ENCODE results near the gene NCOA3. TPM values are rescaled to one million over a fixed set of nuclear protein-coding genes. Genes with fewer than 3 reads are reported as not detected.

The NCOA3 gene
- total and polyA plus RNA-seq, 12 donors, result 8.0 to 30.2 (median 21.4) TPM

DNA sequence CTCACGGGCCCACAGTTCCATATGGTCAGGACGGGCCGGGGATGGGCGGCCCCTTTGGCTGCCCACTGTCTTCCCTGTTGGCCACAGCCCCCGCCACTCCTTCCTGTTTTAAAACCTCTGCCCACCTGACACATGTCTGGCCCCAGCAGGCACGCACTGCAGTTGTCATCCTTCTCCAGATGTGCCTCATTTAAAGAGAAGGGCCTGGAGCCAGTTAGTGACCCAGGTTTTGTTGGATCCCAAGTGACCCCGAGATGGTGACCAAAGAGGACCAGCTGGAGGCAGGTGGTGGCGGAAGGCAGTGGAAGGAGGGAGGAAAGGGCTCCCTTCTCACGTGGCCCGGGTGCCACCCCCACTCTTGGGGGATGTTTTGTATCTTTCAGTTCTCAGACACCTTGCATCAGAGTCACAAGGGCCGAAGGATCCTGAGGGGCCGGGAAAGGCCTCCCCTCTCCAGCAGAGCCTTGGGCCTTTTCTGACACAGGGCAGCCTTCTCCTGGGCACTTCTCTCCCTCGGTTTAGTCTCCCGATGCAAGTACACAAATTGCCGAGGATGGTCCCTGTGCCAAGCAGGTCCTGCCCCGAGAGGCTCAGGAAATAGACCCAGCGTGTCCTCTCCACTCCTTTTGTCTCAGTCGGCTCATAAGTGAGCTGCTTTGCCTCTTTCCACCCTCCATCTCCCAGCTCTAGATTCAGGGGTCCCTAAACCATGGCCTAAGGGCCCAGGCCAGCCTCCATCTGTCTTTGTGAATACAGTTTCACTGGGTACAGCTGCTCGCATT is 166.0 kb downstream of the NCOA3 start:
- peaks cover 0 to 63% (median 0%) of the 10 kb centered on the region in 9 donors for H3K36me3 ChIP-seq
- no peaks in the 10 kb centered on the region for H3K27me3 ChIP-seq
- DNase-seq (no peak), ATAC-seq (no peak)
- no peak overlapping the region for H3K4me3 ChIP-seq
- TF ChIP-seq, protein P1, sequence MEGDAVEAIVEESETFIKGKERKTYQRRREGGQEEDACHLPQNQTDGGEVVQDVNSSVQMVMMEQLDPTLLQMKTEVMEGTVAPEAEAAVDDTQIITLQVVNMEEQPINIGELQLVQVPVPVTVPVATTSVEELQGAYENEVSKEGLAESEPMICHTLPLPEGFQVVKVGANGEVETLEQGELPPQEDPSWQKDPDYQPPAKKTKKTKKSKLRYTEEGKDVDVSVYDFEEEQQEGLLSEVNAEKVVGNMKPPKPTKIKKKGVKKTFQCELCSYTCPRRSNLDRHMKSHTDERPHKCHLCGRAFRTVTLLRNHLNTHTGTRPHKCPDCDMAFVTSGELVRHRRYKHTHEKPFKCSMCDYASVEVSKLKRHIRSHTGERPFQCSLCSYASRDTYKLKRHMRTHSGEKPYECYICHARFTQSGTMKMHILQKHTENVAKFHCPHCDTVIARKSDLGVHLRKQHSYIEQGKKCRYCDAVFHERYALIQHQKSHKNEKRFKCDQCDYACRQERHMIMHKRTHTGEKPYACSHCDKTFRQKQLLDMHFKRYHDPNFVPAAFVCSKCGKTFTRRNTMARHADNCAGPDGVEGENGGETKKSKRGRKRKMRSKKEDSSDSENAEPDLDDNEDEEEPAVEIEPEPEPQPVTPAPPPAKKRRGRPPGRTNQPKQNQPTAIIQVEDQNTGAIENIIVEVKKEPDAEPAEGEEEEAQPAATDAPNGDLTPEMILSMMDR (IDR thresholded peaks at IDR 0.05), result no peak
- intact Hi-C loops (cut with DNase I), result no loop called here
- peaks cover 3 to 13% (median 8%) of the 10 kb centered on the region in 9 donors for H3K4me1 ChIP-seq
- no peaks in the 10 kb centered on the region for H3K9me3 ChIP-seq
- H3K27ac ChIP-seq, result no peak overlapping the region
- WGBS, 2 donors, result 75% methylated on average over 19 of the region's 19 CpGs

DNA sequence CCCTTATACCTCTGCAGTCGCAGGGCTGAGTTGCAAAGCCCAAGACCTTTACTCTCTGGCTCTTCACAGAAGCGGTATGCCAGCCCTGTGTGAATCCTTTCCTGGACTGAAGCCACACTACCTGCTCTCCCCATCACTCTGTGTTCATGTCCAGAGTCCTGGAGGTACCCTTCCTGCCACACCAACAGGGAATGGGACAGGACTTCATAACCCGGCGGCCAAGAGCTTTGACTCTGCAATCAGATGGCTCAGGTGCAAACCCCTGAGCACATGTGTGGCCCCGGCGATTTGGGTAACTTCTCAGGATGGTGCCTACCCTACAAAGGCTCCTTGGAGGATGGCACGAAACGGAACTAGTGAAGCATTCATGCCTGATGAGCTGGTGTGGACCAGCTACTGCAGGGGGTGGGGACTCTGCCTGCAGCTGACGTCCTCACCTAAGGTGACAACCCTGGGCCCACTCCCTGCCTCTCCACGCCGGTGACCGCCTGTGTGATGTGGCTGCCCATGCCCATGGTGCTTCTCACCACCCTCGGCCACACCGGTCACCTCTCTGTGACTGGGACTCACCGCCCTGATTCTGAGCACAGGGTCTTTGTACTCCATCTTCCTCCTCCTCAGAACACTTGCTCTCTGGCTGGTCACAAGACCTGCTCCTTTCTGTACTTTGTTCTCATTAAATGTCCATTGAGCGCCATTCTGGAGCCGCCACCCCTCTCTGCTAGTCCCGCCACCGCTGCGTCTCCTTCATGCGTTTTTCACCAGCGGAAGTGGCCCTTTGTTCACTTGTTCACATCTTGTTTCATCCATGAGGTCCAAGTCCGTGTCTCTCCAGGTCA is 166.8 kb downstream of the NCOA3 start:
- no peak for DNase-seq
- intact Hi-C loops (cut with DNase I), result no loop called here
- peaks cover 3 to 11% (median 6%) of the 10 kb centered on the region in 9 donors for H3K4me1 ChIP-seq
- H3K4me3 ChIP-seq, result no peak overlapping the region
- H3K9me3 ChIP-seq, result no peaks in the 10 kb centered on the region
- TF ChIP-seq, protein P1 (IDR thresholded peaks at IDR 0.05), result no peak
- no peaks in the 10 kb centered on the region for H3K27me3 ChIP-seq
- ATAC-seq, result no peak
- H3K36me3 ChIP-seq, result peaks cover 0 to 66% (median 0%) of the 10 kb centered on the region in 9 donors
- H3K27ac ChIP-seq, result no peak overlapping the region
- 96 to 97% methylated on average over 23 of the region's 23 CpGs for WGBS, 2 donors

DNA sequence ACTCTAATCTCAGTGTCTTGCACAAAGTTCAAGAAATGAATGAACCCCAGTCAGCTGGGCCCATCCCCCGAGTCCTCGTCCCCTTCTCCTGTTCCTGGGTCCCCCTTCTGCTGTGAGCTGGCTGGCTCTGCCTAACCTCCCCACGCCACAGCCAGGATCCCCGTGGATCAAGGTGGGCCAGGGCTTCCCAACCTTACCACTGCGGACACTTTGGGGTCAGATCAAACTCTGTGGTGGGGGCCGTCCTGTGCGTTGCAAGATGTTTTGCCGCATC is 167.4 kb downstream of the NCOA3 start:
- DNase-seq (no peak), ATAC-seq (no peak)
- Histone ChIP-seq H3K27ac (no peak overlapping the region), H3K4me3 (no peak overlapping the region), H3K27me3 (no peaks in the 10 kb centered on the region), H3K9me3 (no peaks in the 10 kb centered on the region), H3K36me3 (peaks cover 0 to 70% (median 0%) of the 10 kb centered on the region in 9 donors), H3K4me1 (peaks cover under 1 to 8% (median 3%) of the 10 kb centered on the region in 9 donors)
- intact Hi-C loops (cut with DNase I), result no loop called here
- TF ChIP-seq, protein P1 (IDR thresholded peaks at IDR 0.05), result no peak
- 97 to 98% methylated on average over 8 of the region's 8 CpGs for WGBS, 2 donors

DNA sequence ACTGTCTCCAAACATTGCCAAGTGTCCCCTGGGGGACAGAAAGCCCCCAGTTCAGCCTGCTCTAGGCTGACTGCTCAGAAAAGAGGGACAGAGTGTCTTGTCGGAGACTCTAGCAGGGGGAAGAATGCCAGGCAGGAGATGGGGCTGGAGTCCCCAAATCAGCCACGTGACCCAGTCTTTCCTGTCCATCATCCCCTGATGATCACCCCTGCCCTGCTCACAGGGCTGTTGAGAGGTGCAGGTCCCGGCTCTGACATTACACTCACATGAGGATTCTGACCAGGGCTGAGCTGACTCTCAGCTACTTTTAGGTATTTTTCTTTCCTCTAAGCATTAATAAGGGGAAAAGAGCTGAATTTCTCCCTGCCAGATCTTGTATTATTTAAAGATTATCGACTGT is 167.8 kb downstream of the NCOA3 start:
- Histone ChIP-seq H3K36me3 (peaks cover 0 to 74% (median 0%) of the 10 kb centered on the region in 9 donors), H3K4me1 (peaks cover 0 to 4% (median 0%) of the 10 kb centered on the region in 9 donors), H3K4me3 (no peak overlapping the region), H3K9me3 (no peaks in the 10 kb centered on the region), H3K27me3 (no peaks in the 10 kb centered on the region), H3K27ac (no peak overlapping the region)
- ATAC-seq (no peak), DNase-seq (no peak)
- TF ChIP-seq, protein P1 (IDR thresholded peaks at IDR 0.05), result no peak
- whole genome bisulfite sequencing, 2 donors, result 89 to 94% methylated on average over 4 of the region's 4 CpGs
- intact Hi-C loops (cut with DNase I), result no loop called here
